HG03460 (cell line): ENCODE measurements around the gene AGMAT.

Source experiments
- ATAC-seq: cut with Tn5 transposase; IDR thresholded peaks from one replicate; pipeline ENCODE4 v1.9.1; 2021; ENCODE audit not compliant: unreplicated experiment

Gene AGMAT

GRCh38 chr1:15568387-15569073 lies 16.3 kb downstream of the AGMAT start:
- no peak for ATAC-seq

- ATAC-seq: no peak
Observed at GRCh38 chr1:15559189-15559810, 25.6 kb downstream of the AGMAT start.

- no peak for ATAC-seq
Observed at GRCh38 chr1:15558516-15558915, 26.3 kb downstream of the AGMAT start.

GRCh38 chr1:15557594-15557993 lies 27.3 kb downstream of the AGMAT start:
- no peak for ATAC-seq

- ATAC-seq: no peak
Observed at GRCh38 chr1:15557008-15557407, 27.8 kb downstream of the AGMAT start.

- ATAC-seq: no peak
Observed at GRCh38 chr1:15550573-15550972, 34.3 kb downstream of the AGMAT start.

- ATAC-seq: no peak
Observed at GRCh38 chr1:15546641-15547040, 38.2 kb downstream of the AGMAT start.

GRCh38 chr1:15543589-15544568 lies 41.0 kb downstream of the AGMAT start:
- no peak for ATAC-seq

GRCh38 chr1:15543251-15543588 lies 41.6 kb downstream of the AGMAT start:
- no peak for ATAC-seq

GRCh38 chr1:15542388-15543250 lies 42.2 kb downstream of the AGMAT start:
- no peak for ATAC-seq

- ATAC-seq: no peak
Observed at GRCh38 chr1:15541231-15541792, 43.5 kb downstream of the AGMAT start.

GRCh38 chr1:15540186-15540585 lies 44.7 kb downstream of the AGMAT start:
- ATAC-seq: no peak

- no peak for ATAC-seq
Observed at GRCh38 chr1:15538771-15539170, 46.1 kb downstream of the AGMAT start.

- ATAC-seq: no peak
Observed at GRCh38 chr1:15531682-15532081, 53.2 kb downstream of the AGMAT start.

GRCh38 chr1:15531003-15531402 lies 53.8 kb downstream of the AGMAT start:
- ATAC-seq: no peak

GRCh38 chr1:15526490-15527339 lies 58.1 kb downstream of the AGMAT start, which contains the start of gene DNAJC16:
Gene DNAJC16 (plus strand): TSS chr1:15526848. CDS start chr1:15529106, 2,258 bp downstream.
- peak; percentile 46 for ATAC-seq

- ATAC-seq: no peak
Observed at GRCh38 chr1:15526021-15526489, 58.8 kb downstream of the AGMAT start.

- peak; percentile 47 for ATAC-seq
Observed at GRCh38 chr1:15525050-15526020, 59.5 kb downstream of the AGMAT start.
